NCI-H1694 treated with DMSO at 0.1 percent for 48 hours (cell line): ENCODE results near the gene NDUFAF3.

Source experiments
- DNase-seq: peaks from one replicate; lab custom pipeline; 2025; lab: John Stamatoyannopoulos, UW

The NDUFAF3 gene

DNA sequence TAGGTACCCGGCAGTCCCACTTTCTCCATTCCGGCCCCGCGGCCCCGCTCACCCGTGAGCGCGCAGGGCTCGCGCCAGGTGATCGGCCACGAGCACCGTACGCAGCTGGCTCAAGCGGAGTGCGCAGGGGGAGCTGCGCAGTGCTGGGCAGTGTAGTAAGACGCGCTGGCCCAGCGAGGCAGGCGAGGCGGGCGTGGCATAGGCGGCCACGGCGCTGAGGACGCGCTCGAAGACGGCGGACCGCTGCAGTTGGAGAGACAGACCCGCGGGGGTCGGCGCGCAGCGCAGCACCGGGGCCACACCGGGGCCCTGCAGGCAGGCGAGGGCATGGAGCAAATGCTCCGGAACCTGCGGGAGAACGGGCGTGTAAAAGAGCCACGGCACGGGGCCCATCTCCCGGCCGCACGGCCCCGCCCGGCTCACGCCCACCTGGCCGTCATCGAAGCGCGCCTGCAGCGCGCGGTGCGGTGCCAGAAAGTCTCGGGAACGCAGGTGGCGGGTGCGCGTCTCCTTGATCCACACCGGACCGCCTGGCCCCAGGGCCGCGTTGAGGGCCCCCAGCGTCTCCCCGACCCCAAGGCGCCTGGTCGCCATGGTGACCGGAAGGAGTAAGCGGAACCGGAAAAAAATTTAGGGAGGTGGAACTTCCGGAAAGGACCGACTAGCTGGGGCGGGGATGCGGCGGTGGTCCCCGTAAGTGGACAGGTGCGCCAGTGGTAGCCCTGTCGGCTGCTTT is 3.8 kb upstream of the NDUFAF3 start, which contains the start of gene DALRD3:
Gene DALRD3 (minus strand): TSS at position 610 of the 736 bp plus-strand sequence. CDS start 16 bp downstream, at position 594.
- no peak for DNase-seq

DNA sequence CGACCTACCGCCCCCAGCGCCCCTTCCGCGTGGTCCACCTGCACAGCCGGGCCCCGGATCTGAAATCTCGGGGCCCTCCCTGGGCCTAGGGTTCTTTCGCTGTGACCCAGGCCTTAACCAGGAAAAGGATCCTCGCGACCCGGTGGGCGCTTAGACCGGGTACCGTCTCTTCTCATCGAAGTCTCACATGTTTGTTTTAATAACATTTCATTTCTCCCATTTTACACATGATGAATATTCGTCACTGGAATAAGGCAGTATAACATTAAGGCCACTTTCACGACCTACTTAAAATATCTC is 3.3 kb upstream of the NDUFAF3 start:
- no peak for DNase-seq

DNA sequence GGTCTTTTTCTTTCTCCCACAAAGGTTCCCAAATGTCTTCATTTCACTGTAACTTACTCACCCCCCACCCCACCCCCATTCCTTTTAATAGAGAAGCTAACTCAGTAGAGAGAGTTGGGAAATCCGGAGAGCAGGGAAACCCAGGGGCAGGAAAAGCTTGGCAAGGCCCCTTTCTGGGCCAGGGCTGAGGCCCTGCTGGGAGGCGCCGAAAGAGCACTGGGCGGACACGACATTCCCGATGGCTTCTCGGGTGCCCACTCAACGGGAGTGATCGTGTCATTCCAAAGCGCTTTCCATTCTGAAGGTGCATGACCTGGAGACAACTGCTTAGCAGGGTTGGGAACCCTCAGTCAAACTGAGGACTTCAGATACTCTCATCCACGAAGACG is 2.0 kb upstream of the NDUFAF3 start:
- DNase-seq = no peak

DNA sequence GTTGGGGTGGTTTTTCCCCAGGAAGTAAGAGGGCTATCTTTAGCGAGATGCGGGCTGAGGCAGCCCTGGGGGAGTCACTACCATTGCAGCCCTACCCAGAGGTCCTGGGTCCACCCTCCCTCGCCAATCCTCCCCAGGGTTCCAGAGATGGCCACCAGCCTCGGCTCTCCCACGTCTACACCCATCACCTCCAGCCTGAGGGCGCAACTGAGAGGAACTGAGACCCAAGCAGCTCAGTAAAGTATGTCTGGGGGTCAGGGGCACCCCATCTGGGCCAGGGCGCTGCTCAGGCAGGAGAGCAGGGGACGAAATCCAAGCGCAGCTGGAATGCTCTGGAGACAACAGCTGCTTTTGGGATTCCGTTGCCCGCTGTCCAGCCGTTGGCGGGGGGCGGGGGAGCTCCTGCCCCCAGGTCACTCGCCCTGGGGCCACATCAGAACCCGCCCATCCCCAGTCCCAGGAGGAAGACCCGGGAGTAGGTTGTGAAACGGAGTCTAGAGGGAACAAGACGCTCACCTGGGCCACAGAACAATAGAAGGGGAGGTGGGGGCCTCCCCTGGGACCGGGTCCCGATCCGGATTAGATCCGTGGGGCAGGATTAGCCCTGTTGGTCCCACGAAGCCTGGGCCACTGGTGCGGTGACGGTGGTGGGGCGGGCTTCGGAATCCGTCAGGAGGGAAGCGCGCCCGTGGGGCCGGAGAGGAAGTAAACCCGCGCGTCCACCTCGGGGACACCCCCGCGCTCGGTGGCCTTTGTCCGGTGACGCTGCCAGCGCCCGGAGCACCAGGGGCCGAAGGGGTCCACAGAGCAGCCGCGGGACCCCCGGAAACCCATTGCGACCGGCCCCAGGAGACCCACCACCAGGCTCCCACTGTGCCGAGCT is 1.4 kb upstream of the NDUFAF3 start:
- no peak for DNase-seq

DNA sequence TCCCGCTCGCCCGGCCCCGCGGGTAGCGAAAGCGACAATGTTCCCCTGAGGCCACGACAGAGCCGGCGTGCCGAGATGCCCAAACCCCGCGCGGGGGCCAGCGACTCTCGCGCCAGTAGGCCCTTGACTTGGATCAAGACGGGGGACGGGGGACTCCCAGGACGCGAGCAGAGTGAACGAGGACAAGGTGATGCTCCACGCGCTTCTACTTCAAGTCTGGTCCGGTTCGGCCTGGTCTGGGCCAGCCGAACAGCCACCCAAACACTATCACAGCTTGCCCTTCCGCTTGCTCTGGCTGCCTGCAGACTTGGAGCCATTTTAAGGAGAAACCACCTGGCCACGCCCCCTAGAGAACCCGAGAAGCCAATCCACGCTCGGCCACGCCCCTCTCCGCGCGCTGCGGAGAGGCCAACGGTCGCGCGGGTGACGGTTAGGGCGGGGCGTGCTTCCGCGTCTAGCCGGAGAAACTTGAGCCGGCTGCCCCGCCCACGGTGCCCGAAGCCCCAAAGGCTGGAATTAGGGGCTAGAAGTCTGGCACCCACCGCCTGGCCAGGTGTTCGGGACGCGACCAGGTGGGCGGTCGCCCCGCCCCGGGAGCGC is 608 bp upstream of the NDUFAF3 start:
- peak; percentile 66 for DNase-seq

DNA sequence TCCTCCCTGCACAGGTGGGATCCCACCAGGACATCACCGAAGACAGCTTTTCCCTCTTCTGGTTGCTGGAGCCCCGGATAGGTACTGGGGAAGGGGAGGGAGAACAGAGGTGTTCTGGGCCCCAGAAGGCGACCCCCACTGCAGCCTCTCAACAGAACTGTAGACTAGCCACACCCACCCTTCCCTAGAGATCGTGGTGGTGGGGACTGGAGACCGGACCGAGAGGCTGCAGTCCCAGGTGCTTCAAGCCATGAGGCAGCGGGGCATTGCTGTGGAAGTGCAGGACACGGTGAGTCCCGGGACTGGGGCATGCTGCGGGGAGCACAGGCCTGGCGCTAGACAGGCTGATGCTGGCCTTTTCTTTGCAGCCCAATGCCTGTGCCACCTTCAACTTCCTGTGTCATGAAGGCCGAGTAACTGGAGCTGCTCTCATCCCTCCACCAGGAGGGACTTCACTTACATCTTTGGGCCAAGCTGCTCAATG is 809 bp downstream of the NDUFAF3 start:
- no peak for DNase-seq

DNA sequence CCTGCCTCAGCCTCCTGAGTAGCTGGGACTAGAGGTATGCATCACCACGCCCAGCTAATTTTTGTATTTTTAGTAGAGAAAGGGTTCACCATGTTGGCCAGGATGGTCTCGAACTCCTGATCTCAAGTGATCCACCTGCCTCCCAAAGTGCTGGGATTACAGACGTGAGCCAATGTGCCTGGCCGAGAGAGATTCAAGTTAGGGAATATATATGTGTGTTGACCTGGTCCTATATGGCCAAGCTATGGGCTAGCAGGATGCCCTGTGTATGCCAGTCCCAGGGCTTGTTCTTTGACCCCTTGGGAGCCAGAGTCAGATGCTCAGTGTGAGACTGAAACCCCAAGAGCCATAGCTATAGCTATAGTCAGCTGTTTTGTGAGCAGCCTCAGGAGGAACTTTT is 1.9 kb downstream of the NDUFAF3 start:
- no peak for DNase-seq

DNA sequence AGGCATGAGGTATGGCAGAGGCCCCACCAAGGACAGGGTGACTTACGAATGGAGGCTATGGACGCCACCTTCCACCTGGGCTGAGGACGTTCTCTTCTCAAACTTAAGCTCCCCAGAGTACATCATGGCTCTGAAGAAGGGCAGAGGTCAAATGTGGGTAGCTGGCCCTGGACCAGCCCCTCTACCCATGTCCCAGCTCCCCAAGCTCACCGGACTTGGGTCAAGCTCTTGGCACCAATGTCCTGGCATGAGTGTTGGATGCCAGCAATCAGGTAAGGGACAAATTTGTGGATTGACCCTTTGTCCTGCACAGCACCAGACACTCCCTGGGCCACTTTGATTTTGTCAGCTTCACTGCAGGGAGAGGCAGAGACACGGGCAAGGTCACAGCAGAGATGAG is 2.5 kb downstream of the NDUFAF3 start:
- DNase-seq = no peak

DNA sequence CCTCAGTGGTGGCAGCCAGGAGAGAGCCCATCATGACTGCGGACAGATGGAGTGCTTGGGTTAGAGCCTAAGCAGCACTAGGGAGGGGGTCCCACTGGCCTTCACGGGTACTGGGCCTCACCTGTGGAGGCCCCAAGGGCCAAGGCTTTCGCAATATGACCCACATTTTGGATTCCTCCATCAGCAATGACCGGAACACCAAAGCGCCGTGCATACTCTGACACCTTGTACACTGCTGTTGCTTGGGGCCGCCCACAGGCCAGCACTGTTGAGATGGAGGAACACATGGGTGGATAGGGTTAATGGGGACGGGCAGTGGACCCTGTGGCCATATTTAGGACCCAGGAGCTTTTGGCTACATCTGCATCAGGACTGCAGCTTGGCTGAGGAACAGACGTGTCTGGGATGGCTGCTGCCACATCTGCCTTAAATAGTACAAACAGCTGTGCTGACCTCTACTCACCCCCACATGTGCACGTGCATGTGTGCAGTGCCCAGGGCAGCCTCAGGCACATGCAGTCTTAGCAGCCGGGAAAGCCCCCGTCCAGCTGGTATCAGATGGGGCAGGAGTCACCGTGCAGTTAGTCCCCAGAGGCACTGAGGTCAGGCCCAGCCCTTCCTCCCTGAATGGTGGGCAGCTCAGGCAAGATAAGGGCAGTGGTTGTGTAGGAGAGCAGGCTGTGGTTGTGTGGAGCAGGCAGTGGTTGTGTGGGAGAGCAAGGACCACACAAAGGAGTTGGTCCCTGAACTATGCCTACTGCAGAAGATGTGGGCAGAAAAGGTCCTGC is 3.3 kb downstream of the NDUFAF3 start:
- DNase-seq = no peak

DNA sequence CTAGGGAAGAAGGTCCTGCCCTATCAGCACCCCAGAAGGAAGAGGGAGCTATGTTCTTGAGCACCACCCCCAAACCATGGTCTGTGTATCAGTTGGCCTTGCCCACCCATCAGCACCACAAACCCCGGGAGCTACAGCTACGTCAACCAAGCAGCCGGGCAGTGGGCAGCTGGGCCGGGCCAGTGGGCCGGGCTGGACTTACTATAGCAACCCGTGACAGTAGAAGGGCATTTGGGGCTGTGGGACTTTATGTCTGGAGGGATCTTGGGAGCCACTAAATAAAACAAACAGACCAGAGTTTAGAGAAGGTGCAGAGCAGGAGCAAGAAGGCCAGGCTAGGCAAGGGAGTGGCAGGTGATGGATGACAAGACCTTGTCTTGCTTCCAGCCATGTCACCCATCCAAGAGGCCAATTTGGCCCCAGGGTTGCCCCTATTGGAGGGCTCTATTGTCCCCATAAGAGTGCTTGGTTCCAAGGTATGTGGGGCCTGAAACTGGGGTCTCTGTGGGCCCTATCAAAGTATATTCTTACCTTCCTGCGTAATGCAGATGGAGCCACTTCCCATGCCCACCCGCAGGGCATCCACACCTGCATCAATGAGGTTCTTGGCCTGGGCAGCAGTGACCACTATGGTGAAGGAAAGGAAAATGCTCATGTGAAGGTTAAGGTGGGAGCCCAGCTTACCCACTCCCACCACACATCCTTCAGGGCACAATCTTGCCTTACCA is 4.0 kb downstream of the NDUFAF3 start:
- no peak for DNase-seq

DNA sequence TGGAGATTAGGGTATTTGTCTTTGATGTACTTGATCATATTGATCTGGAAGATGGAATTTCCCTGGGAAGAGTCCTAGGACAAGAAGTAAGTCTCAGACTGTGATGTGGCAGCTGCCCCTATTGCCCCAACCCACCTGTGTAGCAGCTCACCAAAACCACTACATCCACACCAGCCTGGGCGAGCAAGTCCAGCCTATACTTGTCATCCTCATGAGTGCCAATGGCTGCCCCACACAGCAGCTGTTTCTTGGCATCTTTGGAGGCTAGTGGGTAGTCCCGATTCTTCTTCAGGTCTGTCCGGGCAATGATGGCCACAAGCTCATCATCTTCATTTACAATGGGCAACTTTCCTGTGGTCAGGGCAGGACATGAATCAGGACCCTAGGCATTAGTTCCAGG is 4.6 kb downstream of the NDUFAF3 start:
- no peak for DNase-seq

DNA sequence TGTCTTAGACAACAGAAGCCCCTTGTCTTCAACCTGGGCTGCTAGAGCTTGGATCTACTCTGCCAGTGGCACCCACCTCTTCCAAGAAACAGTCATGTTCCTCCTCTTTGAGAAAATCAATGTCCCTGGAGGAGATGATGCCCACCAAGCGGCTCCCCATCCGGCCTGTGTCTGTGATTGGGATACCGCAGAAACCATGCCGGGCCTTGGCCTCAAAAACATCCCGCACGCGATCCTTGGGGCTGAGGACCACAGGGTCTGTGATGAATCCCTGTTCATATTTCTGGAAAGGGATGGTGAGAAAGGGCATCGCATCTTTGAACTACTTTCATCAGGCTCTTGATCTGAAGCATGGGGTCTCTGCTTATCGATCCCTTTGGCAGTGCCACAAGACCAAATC is 5.7 kb downstream of the NDUFAF3 start:
- DNase-seq = no peak

DNA sequence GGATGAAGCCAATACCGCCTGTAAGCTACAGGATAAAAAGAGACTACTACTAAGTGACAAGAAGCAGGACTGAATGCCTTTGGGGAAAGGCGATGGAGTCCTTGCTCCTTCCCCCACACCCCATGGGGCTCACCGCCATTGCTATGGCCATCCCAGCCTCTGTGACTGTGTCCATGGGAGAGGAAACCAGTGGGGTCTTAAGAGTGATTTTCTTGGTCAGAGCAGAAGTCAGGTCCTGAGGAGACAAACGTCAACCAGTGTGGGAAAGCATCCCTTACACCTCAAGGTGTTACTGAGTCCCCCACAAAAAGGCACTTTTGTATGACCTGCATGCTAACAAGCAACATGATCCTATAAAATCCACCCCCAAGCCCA is 6.4 kb downstream of the NDUFAF3 start:
- no peak for DNase-seq

DNA sequence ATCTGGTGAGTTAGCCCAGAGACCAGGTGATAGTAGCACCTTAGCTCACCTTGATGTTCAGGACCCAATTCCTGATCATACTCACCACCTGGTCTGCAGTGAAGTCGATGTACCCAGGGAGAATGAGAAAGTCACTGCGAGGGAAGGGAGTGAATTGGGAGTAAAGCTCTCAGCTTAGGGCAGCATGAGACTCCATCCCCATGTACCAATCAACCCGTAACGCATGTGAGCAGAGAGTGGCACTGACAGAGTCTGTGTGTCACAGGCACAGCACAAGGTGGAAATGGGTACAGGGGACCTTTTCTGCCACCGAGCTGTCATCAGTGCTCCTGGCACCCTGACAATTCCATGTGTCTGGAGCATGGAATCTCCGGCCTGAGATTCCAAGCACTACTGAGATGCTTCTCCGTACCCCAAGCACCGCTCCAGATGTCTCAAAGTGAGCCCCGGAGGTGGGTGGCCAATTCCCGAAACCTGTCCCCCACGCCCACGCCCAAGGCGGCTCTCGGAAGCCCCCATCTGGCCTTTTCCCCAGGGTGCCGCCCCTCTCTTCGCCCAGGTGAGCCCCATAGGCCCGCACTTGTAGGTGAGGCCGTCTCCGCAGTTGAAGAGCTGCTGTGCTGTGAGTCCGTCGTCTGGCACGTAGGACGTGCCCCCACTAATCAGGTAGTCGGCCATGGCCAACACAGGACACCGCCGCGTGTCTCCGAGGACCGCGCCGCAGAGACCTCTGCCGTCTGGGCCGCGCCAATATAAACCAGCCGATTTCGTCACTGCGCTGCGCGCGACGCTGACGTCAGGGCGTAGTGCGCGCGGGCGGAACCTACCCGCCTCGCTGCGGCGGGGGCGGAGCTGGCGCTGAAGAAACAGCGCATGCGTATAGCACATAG is 7.0 kb downstream of the NDUFAF3 start, which contains the start of gene IMPDH2:
Gene IMPDH2 (minus strand): TSS at position 726 of the 890 bp plus-strand sequence. CDS start 48 bp downstream, at position 678.
- peak; percentile 68 for DNase-seq

DNA sequence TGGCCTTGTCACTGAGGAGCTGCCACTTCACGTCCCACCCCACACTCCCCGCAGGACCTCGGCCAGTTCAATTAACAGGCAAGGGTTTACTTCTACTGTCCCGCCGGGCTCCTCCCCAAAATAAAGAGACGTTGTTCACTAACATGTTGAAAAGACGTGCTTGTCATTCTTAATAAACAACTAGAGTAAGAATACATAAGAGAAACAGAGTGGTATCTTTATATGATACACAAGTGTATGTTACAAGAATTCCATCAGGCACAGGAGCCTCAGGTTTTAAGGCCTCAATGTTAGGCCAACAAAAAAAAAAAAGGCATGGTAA is 7.6 kb downstream of the NDUFAF3 start:
- no peak for DNase-seq

DNA sequence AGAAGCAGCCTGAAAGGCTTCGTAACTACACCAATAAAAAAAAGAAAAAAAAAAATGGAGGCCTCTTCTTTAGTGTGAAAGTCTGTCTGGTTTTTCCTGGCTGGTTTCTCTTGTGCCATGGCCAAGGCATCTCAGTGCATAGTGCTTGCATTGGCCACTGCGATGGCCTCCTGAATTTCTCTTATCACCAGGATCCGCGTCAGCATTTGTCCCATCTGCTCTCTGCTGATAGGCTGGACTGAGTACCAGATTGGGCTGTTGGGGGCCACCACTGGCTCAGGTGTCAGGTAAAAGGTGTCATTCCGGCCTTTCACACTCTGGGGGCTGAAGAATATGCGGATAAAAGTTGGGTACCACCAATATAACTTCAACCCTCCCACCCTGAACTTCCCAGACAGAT is 8.4 kb downstream of the NDUFAF3 start:
- no peak for DNase-seq

DNA sequence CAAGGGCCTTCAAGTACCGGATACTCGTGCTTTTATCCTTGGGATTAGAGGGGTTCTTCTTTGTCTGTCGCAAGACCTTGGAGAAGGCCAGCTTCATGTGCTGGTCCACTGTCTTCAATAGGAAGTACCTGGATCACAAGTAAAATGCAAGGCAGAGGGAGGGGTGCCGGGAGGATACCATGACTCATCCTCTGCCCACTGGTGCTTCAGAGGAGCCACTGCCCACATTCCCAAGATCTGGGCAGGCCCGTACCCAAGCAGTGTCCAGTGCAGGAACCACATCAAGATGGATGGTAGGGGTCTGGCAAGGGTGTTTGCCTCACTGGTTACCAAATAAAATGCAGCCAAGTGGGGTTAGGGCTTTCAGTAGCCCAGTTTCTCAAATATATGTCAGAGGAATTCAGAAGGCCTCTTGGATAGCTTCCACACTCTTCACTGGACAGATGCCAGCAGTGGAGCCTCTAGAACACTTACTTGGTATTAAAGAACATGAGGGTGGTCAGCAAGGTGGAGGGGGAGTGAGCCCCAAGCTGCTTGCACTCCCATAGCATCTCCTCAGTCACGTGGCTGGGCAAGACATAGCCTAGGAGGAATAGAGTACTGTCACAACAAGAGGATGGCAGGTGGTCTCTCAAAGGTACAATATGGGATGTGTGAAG is 10.9 kb downstream of the NDUFAF3 start:
- DNase-seq = no peak

DNA sequence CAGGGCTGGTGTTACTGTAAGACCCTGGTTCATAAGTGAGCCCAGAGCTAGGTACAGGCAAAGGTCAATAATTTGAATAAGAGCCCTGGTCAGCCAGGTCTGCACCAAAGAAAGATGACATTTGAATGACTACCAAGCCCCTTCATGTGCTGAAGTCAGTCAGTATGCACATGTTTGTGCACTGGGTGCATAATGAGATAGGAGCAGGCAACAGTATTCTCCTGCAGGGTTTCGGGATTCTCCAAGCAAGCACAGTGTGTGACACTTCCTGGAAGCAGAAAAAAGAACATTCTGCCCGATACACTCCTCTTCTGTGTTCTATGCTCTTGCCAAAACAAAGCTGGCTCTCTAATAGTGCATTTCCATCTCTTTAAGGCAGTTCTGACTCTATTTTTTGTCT is 12.7 kb downstream of the NDUFAF3 start:
- no peak for DNase-seq

DNA sequence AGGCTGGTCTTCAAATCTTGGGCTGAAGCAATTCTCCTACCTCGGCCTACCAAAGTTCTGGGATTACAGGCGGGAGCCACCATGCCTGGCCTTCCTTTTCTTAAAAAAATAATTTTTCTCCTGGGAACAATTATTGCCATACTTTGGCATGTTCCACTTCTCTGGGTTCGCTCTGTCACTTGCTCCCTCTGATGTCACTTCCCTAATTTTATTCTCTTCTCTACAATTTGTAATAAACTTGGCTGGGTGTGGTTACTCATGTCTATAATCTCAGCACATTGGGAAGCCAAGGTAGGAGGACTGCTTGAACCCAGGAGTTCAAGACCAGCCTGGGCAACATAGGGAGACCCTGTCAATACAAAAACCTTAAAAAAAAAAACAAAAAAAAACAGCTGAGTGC is 13.4 kb downstream of the NDUFAF3 start:
- no peak for DNase-seq

DNA sequence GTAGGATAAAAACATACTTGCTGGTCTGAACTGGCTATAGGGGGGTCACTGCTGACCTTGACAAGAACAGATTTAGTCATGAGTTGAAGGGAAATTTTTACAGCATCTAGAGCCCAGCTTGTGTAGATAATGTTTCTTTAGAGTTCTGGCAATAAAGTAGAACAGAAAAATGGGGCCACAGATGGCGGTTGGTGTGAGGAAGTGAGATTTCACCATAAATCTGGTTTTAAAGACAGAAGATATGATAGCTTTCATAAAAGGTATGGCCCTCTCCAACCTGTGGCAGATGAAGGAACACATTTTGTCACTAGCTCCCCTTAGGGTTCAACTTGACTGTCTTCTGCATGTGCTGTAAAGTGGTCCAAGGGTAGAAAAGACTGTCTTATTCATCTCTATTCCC is 31.6 kb downstream of the NDUFAF3 start:
- no peak for DNase-seq
